A549 (cell line): ENCODE data around the gene APOL2.

Experiments
- CTCF ChIP-seq: fragments of >200 bp; sonication (Bioruptor Twin); formaldehyde crosslinking; IDR thresholded peaks from 3 replicates; pipeline ENCODE4 v1.5.1; 2016
- ELK1 ChIP-seq: fragments of 150-350 bp; IDR thresholded peaks from 2 replicates; pipeline ENCODE4 v1.6.1; 2014; ENCODE audit warnings: low read depth, mild to moderate bottlenecking, low read length
- EP300 ChIP-seq, 2 experiments: fragments of >200 bp; sonication (Bioruptor Twin); formaldehyde crosslinking; IDR thresholded peaks; 2 replicates in 1 of 2; 3 replicates in 1 of 2; pipeline ENCODE4 v1.6.1; 2016 to 2017
- HEYL ChIP-seq: fragments of 250-450 bp; sonication (Bioruptor Pico); IDR thresholded peaks from 2 replicates; pipeline ENCODE4 v1.8.0; 2021; ENCODE audit warnings: mild to moderate bottlenecking, moderate library complexity
- HOXB13 ChIP-seq: fragments of 250-450 bp; sonication (Bioruptor Pico); IDR thresholded peaks from 2 replicates; pipeline ENCODE4 v1.5.0; 2020; ENCODE audit warnings: low read depth, mild to moderate bottlenecking, moderate library complexity
- JUNB ChIP-seq: fragments of >200 bp; sonication (Bioruptor Twin); formaldehyde crosslinking; IDR thresholded peaks from 2 replicates; pipeline ENCODE4 v1.6.1; 2016
- NFE2L2 ChIP-seq: fragments of 150-350 bp; conservative IDR thresholded peaks from 2 replicates; pipeline ENCODE4 v1.6.1; 2014; ENCODE audit warnings: low read length
- NR3C1 ChIP-seq: fragments of >200 bp; sonication (Bioruptor Twin); formaldehyde crosslinking; IDR thresholded peaks from 3 replicates; pipeline ENCODE4 v1.6.1; 2017
- POLR2A ChIP-seq: IDR thresholded peaks from 2 replicates; pipeline ENCODE4 v1.6.1; 2012; ENCODE audit warnings: mild to moderate bottlenecking, low read length
- RAD21 ChIP-seq, 2 experiments: fragments of >200 bp in 1 of 2; sonication (Bioruptor Twin) in 1 of 2; formaldehyde crosslinking in 1 of 2; IDR thresholded peaks in 1 of 2; conservative IDR thresholded peaks in 1 of 2; 2 replicates in 1 of 2; 3 replicates in 1 of 2; pipeline ENCODE4 v1.6.1; 2012 to 2018; ENCODE audit warnings: inconsistent platforms in 1 of 2
- RCOR1 ChIP-seq: fragments of 150-350 bp; IDR thresholded peaks from 2 replicates; pipeline ENCODE4 v1.6.1; 2014; ENCODE audit warnings: antibody characterized with exemption, low read length, low read depth
- REST ChIP-seq: fragments of 200-600 bp; sonication (generic); IDR thresholded peaks from 2 replicates; pipeline ENCODE4 v1.6.1; 2016; ENCODE audit warnings: antibody characterized with exemption, mild to moderate bottlenecking, moderate library complexity
- RFX5 ChIP-seq: fragments of 450-650 bp; IDR thresholded peaks from 2 replicates; pipeline ENCODE4 v1.7.1; 2014; ENCODE audit warnings: antibody characterized with exemption, mild to moderate bottlenecking, moderate library complexity
- ZFP36 ChIP-seq: fragments of 450-650 bp; IDR thresholded peaks from 2 replicates; pipeline ENCODE4 v1.6.1; 2014; ENCODE audit warnings: borderline replicate concordance; ENCODE audit not compliant: partially characterized antibody

GRCh38 chr22:36249160-36249559 is 9.8 kb upstream of the APOL2 start:
- TF ChIP-seq EP300 (IDR thresholded peaks at IDR 0.05) (no peak), CTCF (no peak), RFX5 (no peak), RAD21 (conservative IDR thresholded peaks at IDR 0.05 in 1 of 2, IDR thresholded peaks at IDR 0.05 in 1 of 2) (no peak), POLR2A (no peak), HOXB13 (CRISPR knock-in tag) (no peak), NFE2L2 (no peak), ELK1 (no peak), HEYL (CRISPR knock-in tag) (no peak), REST (no peak), NR3C1 (no peak), ZFP36 (no peak), JUNB (no peak), RCOR1 (no peak)
